ENCODE measurements around the gene HRCT1.

DNA sequence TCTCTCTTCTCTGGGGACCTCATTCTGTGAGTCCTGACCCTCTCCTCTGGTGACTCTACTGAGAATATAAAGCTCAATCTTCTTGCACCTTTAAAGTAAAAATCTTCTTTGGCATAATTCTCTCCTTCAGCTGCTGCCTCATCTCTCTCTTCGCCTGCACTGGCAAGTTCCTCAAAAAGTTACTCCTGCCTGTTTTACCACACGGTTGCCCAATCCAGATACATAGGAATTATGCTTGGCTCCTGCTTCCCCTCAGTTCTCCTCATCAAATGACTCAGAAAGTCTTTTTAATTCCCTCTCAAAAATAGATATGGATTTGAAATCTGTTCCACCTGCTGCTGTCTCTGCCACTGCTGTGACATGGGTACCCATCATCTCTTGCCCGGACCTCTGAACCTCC lies 14.4 kb upstream of the HRCT1 start:
- TF ChIP-seq, protein P1, sequence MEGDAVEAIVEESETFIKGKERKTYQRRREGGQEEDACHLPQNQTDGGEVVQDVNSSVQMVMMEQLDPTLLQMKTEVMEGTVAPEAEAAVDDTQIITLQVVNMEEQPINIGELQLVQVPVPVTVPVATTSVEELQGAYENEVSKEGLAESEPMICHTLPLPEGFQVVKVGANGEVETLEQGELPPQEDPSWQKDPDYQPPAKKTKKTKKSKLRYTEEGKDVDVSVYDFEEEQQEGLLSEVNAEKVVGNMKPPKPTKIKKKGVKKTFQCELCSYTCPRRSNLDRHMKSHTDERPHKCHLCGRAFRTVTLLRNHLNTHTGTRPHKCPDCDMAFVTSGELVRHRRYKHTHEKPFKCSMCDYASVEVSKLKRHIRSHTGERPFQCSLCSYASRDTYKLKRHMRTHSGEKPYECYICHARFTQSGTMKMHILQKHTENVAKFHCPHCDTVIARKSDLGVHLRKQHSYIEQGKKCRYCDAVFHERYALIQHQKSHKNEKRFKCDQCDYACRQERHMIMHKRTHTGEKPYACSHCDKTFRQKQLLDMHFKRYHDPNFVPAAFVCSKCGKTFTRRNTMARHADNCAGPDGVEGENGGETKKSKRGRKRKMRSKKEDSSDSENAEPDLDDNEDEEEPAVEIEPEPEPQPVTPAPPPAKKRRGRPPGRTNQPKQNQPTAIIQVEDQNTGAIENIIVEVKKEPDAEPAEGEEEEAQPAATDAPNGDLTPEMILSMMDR (IDR thresholded peaks at IDR 0.05; ENCODE audit: low read length): no peak
- TF ChIP-seq EZH2 (IDR thresholded peaks at IDR 0.05; ENCODE audit: borderline replicate concordance, low read length): no peak

Measured in OCI-LY1 (cell line).